HG03520 (cell line): Measurements from ENCODE around the gene NRP2.

ENCODE experiments used
- ATAC-seq: cut with Tn5 transposase; IDR thresholded peaks from one replicate; pipeline ENCODE4 v1.9.1; 2021; ENCODE audit warnings: mild to moderate bottlenecking, moderate library complexity; ENCODE audit not compliant: unreplicated experiment

Gene NRP2

DNA sequence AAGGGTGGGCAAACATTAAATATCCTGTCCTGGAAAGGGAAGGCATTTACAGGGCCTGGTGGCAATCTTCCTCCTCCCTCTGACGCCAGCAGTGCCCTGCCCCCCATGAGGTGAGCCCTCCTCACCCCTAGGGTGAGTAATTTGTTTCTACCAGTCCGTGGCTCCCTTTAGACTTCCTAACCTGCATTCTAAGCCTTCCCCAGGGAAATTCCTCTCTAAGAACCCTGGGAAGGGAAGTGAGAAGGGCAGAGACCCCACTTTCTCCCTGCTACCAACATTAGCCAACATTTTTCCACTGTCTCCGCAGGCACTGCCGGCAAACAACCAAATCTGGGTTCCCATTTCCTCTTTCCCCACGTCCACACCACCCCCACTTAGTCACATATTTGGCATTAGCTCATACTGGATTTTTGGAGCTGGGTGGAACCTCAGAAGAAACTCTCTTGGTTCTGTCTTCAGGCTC is 69.3 kb downstream of the NRP2 start:
- ATAC-seq, result no peak

DNA sequence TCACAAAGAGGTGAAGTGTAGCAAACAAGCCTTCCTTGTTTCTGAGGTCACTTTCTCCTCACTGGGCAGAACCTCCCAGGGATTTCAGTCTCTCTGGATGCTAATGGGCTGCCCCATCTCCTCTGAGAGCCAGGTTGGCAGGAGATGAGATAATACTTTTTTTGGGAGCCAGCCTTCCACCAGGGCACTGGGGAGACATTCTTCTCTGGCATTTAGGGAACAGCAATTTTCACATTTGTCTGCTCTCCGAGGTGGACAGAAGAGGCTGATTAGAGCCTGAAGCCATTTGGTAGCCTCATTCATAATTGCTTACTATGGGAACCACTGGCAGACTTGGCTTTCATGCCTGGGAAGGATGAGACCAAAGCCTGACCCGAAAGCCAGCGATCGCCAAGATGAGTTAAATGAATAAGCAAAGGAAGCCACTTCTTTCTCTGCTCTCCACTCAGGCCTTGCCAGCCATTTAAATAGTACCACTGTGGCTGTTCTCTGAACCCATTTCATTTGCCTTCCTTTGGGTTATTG is 70.1 kb downstream of the NRP2 start:
- ATAC-seq, result no peak

DNA sequence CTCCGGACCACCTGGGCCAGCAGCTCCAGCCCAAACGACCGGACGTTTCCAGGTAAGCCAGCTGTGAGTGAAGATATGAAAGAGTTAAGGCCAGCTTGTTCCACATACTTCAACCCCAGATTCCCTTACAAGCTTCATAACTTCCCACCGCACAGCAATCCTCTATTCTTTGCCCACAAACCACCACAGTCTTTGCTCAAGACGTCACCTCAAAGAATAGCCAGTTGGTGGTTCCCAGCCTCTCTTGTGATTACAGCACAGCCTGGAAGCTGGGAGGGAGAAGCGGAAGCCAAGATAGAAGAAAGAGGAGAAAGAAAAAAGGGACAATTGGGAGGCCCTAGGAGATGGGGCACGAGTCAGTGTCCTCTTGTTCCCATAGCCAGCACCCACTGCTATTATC is 70.6 kb downstream of the NRP2 start:
- ATAC-seq, result no peak

DNA sequence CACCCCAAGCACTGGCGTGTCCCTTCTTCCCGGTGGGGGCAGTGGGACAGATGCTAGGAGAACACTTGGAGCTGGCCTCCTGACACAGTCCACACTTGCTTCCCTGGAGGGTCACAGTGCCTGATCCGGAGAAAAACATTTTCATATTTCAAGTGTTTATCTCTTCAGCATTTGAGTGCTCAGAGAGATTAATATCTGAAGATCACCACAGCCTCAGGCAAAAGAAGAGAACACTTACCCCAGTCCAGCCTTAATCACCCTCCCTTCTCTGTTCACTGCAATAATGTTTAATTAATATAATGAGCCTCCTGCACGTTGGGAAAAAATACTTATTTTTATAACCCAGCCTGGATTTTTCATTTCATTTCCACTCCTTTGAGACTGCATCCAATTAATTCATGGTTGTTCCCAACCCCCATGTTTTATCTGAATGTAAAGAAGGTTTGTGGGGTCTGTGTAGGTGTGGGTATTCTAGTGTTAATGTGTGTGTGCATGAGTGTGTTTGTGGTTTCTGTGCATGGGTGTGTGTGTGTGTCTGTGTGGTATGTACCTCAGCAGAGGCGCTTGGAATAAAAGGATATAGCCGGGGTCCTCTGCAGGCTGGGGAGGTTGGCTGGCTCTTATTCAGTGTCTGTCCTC is 72.1 kb downstream of the NRP2 start:
- ATAC-seq, result no peak

DNA sequence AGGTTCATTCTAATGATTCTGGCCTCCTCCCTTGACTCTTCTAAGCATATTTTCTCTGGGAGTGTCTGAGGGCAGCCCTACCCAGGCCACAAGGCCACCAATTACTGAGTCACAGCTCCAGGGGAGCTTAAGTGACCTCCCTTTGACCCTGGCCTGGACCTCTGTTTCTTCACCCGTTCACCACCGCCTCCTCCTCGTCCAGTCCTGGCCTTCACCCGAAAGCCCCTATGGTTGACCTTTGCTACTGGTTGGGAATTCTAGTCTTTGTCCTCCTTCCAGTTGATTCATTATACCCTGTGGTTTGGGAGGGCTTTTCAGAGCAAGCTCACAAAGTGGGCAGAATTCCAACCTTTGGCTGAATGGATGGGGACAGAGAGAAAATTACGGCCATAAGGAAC is 72.6 kb downstream of the NRP2 start:
- no peak for ATAC-seq

DNA sequence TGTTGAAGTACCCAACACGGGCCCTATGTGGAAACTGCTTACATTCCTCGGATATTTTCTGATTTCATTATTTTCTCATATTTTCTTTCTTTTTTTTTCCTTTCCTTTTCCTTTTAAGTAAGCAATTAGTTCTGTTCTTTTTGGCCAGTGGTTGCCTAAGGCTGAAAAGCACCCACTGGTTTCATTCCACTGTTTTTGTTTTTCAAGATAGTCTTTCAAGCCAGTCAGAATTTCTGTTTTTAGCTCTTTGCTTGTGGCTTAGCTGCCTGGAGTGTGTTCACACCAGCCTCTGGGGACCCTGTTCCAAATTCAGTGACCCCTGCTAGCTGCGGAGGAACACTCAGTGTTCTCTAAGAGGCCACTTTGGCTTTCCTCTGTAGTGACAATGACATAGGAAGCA is 73.6 kb downstream of the NRP2 start:
- ATAC-seq, result no peak

DNA sequence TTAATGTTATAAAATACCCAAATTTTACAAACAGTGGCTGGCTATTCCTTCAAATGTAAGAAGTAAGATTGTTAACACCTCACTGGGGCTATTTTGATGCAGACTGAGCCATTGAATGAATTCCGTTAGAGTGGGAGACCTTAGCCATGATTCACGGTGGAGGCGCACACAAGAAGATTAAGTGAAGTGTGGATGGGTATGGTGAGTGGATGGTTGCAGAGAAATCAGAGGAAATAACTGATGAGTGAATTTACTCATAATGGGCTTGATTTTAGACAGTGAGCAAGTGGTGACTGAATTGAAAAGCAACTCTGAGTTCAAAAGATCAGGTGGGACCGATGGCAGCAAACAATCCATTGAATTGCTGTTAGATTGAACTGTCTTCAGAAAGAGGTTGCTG is 75.0 kb downstream of the NRP2 start:
- no peak for ATAC-seq

DNA sequence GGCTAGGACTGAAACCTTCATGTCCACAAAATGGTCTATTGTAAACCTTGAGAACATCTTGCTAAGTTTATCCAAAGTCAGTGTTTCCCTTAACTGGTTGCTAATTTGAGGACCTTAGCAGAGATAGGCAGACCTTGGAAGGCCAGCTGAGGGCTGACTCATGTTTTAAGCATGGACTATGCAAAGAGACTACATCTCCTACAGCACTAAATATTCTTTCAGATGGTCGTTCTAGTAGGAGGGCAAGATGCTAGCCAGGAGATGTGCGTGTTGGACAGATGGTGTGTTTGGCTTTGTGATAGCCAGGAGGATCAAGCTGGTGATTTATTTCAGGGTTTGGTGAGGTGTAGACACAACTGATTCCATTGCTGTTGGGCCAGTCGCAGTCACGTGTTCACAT is 75.8 kb downstream of the NRP2 start:
- no peak for ATAC-seq

DNA sequence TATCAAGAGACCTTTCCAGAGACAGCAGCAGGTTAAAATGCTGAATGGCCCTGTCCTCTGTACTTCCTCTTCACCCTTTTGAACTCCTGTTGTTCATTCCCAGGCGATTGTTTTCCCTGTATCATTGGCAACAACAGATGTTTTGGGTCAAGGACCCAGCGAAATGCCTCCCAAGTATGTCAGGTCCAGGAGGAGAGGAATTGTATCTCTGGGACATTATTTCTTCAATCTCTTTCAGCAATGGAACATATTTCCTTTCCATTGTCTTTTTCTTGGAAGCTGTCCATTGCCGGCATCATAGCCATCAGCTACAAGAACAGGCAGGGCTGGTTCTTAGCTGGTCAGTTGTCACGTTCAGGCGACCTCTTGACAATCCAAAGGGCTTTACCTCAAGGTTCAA is 76.2 kb downstream of the NRP2 start:
- no peak for ATAC-seq

DNA sequence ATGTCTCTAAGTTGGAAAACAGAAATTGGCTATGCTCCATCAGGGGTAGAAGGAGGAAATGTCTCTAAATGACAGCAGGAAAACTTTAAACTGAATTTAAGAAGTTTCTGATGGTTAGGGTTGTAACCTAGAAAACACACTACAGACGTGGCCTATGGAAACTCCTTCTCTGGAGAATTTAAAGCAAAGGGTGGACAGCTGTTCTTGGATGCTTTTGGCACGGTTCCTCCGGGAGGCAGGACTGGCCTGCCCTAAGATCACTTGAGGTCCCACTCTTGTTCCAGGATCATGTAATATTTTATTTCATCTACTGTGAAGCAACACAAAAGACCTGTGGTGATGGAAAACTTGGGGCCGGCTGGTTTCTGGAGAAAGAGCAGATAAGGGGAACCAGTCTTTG is 77.0 kb downstream of the NRP2 start:
- ATAC-seq, result no peak

DNA sequence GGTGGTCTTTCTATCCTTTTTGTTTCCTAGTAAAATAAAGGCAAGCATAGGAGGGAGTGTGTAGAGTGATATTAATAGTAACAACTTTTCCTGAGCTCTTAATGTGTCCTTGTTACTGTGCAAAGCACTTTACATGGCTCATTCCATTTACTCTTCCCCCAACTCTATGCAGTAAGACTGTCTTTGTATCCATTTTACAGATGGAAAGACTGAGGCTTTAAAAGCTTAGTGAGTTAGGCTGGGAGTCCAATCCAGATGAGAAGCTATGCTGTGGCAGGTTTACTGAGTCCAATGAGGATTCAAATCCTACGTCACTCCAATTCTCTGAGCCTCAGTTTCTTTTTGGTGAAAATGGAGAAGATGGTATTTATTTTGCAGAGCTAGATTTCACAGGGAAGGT is 77.4 kb downstream of the NRP2 start:
- no peak for ATAC-seq

DNA sequence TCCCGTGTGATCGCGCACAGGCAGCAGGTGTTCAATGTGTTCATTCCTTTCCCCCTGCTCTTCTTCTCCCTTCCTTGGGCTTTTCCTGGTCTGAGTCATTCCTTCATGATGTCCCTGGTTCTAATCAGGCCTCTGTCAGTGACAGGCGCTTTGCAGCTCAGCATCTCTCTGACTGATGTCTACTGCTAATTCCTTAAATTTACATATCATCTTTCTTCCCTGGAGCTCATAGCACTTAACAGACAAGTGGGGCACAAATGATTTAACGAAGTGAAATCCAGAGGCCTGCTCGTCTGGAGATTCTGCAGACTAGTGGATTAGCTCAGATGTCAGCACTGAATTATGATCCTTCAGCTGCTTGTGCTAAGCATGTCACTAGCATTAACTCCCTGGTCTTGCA is 77.9 kb downstream of the NRP2 start:
- no peak for ATAC-seq

DNA sequence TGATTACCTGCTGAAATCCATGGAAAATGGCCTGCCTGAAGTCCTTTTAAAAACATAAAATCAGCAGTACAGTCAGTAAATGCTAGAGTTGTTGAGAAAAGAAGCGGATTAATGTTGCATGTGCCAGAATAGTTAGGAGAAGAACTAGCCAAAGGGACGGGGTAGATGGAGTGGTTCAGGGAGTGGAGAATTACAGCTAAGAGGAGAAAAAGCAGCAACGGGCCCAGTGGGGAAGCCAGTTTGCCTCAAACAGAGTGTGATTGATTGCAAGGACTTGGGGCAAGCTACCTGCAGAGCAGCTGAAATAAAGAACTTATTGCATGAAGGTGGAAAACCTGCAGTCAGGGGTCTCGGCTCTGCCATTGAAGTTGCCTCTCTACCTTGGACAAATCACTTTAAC is 79.1 kb downstream of the NRP2 start:
- no peak for ATAC-seq

DNA sequence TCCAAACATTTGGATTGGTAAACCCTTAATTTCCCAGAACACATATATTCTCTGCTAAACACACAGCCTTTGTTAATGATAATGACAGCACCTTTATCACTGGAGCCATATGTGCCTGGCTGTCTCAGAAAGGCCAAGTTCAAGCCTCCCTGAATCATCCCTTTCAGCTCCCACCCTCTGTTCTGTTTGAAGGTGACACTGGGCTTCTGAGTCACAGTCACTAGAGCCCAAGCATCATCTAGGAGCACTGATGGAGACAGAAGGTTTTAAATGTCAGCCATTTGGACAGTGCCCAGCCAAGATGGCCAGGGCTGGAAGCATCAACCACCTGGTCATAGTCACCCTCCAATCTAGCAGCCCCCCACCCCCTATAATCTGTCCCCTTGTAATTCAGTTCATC is 80.6 kb downstream of the NRP2 start:
- no peak for ATAC-seq

DNA sequence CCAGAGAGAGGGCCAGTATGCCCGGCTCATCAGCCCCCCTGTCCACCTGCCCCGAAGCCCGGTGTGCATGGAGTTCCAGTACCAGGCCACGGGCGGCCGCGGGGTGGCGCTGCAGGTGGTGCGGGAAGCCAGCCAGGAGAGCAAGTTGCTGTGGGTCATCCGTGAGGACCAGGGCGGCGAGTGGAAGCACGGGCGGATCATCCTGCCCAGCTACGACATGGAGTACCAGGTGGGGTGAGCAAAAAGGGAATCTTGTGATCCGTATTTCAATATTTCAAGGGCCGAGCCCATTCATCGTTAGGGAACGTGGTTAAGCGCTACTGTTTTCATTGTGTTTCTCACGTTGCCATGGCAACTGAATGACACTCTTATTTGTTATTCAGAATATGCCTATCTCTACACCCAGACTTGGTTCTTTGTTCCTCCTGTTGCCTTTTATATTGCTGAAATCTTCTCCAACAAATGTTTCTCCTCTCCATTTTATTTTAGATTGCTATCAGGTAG is 81.5 kb downstream of the NRP2 start:
- no peak for ATAC-seq

DNA sequence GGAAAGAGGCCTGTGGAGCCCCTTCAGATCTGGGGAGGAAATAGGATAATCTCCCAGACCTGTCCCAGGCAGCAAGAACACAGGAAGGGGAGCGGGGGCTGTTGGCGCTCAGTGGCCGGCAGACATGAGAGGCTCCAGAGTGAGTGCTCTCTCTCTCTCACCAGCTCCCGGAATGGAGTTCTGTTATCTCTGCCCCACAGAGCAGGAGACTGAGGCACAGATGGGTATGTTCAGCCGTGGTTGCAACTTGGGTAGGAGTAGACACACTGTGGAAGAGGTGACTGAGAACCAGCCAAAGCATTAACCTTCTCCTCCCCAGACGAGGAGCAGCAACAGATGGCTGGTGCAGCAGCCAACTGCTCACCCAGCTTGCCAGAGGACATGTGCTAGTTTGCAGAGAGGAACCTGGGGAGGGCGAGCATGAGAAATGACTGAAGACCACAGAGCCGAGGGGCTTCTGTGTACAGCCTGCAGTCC is 82.0 kb downstream of the NRP2 start:
- no peak for ATAC-seq

DNA sequence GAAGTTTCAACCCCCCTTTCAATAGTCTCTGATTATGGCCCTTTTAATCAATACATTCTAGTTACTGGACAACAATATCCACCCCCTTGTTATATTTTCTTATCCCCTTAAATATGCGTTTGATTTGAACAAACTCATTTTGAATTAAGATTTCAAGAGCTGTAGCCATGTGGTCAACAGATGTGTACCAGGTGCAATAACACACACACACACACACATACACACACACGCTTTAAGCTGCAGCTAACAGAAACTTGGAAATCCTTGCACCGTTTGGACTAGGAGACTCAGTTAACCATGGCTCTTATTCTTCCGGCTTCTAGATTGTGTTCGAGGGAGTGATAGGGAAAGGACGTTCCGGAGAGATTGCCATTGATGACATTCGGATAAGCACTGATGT is 82.8 kb downstream of the NRP2 start:
- ATAC-seq, result no peak

DNA sequence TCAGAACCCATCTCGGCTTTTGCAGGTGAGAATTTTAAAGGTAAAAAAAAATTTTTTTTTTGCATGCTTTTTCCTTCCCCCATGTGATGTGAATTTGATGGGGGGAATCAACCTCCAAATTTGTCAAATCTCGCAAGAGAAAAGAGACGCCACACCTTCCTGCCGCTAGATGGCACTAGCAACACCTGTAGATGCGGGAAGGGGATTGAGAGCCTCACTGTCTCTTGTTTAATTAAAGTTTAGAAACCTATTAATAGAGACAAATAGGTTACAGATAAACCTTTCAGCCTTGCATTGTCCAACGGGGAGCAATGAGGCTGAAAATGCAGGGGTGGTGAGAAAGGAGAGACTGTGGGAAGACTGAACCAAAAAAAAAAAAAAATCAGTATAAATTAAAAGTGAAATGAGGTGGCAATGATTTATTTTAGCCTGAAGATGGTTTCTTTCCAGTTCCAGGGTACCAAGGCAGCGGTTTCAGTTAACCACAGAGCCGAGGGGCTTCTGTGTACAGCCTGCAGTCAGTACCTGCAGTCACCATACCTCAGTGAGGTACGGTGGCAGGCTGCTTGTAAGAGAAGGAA is 84.6 kb downstream of the NRP2 start:
- no peak for ATAC-seq

DNA sequence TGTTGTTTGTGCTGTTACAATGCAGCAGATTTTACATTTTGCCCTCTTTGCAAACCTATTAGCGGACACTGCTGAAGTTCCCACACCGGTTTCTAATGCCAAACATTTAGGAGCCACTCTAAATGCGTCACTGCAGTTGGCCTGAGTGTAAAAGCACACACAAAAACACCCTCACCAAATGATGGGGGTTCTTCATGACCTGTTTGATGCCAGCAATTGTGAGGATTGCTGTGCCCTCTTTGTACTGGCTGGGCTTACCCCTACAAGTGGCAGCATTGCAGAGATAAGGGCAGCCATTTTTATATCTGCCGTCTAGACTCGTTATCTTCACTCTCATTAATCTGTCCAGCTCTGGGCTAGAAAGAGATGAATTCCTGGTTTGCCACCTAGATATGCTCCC is 85.3 kb downstream of the NRP2 start:
- ATAC-seq, result no peak

DNA sequence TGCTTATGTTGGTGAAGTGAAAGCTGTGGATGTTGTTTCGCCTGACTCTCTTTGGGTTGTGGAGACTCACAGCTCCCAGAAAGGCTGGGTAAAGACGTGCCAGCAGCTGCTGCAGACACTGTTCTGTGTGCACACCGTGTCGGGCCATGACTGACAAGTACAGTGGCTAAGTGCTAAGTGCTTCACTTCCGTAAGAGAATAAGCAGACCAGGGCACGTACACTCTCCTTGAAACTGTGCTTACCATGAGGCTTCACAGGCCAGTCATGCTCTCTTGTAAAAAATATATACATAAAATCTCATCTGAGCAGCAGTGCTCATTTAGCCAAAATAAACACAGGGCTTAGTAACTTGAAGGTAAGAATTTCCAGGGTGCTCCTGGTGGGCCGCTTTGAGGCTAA is 86.0 kb downstream of the NRP2 start:
- ATAC-seq, result no peak

DNA sequence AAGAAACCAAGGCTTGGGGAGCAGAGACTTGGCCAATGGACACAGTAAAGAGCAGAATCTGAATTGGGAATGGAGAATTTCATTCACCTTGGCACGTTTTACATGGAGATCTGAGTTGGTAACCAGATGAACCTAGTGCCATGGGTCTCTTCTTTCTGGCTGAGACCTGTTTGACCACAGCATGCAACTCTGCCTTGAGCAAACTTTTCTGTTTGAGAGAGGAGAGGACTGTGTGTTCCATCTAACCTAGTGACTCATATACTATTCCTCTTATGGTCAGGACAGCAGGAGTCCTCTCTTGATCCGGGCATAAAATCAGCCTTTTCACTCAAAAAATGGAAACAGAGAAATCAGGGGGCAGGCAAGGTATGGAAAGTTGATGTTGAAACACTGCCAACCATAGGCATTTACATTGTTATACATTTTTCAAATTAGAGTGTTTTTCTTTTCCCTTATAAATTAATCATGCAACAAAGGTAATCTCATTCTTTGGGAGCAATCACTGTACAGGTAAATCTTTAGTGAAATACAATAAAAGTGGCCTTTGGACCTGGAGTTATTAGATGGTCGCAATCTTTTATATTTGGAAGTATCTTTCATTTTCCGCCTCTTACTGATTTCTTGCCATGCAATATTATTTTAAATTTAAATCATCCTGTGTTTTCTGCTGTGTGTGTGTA is 86.7 kb downstream of the NRP2 start:
- no peak for ATAC-seq

DNA sequence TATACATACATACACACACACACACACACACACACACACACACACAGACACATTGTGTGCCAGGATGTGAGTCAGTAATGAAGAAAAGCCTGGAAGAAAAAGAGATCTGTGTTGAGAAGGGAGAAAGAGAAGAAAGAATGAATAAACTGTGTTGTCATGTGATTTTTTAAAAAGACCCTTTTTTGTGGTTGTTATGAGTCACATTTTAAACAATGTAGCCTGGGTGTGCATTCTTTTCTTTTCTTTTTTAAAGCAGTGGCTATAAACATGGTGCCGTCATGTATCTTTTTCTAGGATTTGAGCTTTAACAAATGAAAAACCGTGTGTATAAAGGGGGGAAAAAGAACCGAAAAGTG is 87.2 kb downstream of the NRP2 start:
- no peak for ATAC-seq
